GM06990 (cell line): ENCODE measurements around the gene ASPM.

Experiments
- DNase-seq: peaks from one replicate; pipeline ENCODE4 v3.0.0-alpha.2; 2011; ENCODE audit not compliant: insufficient read length; ENCODE audit errors: extremely low read depth
- H3K27me3 ChIP-seq: replicated peaks from 2 replicates; pipeline ENCODE4 v1.6.0; 2011; ENCODE audit warnings: low read length; ENCODE audit not compliant: control insufficient read depth, insufficient read depth
- H3K36me3 ChIP-seq: 2 replicates; pipeline ENCODE4 v1.5.1; 2011; ENCODE audit warnings: low read length; ENCODE audit not compliant: control insufficient read depth, insufficient read depth
- H3K4me3 ChIP-seq: replicated peaks from 2 replicates; pipeline ENCODE4 v1.5.1; 2011; ENCODE audit warnings: low read depth, mild to moderate bottlenecking, control low read depth, low read length
- TF ChIP-seq, protein P1 (sequence below): IDR thresholded peaks from 2 replicates; pipeline ENCODE4 v1.5.1; 2011; ENCODE audit warnings: low read length, control low read depth, mild to moderate bottlenecking, inconsistent platforms; ENCODE audit not compliant: insufficient read depth, poor library complexity, severe bottlenecking

The ASPM gene

GRCh38 chr1:197173571-197174507 lies 27.4 kb upstream of the ASPM start:
- TF ChIP-seq, protein P1, sequence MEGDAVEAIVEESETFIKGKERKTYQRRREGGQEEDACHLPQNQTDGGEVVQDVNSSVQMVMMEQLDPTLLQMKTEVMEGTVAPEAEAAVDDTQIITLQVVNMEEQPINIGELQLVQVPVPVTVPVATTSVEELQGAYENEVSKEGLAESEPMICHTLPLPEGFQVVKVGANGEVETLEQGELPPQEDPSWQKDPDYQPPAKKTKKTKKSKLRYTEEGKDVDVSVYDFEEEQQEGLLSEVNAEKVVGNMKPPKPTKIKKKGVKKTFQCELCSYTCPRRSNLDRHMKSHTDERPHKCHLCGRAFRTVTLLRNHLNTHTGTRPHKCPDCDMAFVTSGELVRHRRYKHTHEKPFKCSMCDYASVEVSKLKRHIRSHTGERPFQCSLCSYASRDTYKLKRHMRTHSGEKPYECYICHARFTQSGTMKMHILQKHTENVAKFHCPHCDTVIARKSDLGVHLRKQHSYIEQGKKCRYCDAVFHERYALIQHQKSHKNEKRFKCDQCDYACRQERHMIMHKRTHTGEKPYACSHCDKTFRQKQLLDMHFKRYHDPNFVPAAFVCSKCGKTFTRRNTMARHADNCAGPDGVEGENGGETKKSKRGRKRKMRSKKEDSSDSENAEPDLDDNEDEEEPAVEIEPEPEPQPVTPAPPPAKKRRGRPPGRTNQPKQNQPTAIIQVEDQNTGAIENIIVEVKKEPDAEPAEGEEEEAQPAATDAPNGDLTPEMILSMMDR = no peak
- DNase-seq = no peak
- Histone ChIP-seq H3K27me3 (no peaks in the 10 kb centered on the region), H3K36me3 (peaks cover 4% of the 10 kb centered on the region), H3K4me3 (no peak overlapping the region)

DNA sequence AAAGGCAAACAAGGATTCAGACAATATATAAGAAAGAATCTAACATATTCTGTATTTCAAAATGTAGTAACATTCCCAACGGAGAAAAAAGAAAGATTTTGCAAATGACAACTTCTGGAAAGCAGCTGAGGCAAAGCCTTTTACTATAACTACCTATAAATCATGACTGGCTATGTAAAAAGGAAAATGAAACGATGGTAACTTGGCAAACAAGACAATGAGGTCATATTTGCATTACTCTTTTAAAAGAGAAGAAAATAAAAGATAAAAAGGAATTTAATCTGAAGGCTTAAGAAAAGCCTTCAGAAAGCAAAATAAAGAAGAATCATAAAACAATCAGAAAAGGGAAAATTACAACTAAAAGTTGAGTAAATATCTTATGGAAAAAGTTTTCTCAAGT lies 25.1 kb upstream of the ASPM start:
- TF ChIP-seq, protein P1 = no peak
- DNase-seq = no peak
- Histone ChIP-seq H3K4me3 (no peak overlapping the region), H3K27me3 (no peaks in the 10 kb centered on the region), H3K36me3 (peaks cover 2% of the 10 kb centered on the region; the same call in 1 of the 2 replicates)

DNA sequence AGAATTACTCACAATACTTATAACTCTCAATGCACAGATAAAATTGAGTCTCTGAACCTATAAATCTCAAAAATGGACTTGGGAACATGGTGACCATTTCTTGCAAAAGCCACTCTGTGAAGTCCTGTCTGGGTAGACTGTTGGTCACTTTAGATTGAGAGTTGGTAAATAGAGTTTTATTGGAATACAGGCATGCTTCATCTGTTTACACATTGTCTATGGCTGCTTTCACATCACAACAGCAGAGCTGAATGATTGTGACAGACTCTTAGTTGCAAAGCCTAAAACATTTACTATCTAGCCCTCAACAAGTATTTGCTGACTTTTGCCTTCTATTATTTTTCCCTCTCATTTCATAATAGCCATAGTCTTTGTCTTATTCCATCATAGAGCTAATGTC lies 24.1 kb upstream of the ASPM start:
- TF ChIP-seq, protein P1 = no peak
- DNase-seq = no peak
- peaks cover 2% of the 10 kb centered on the region; the same call in 1 of the 2 replicates for H3K36me3 ChIP-seq
- no peak overlapping the region for H3K4me3 ChIP-seq
- H3K27me3 ChIP-seq = no peaks in the 10 kb centered on the region

GRCh38 chr1:197159461-197159860 lies 13.0 kb upstream of the ASPM start:
- Histone ChIP-seq H3K4me3 (no peak overlapping the region), H3K36me3 (no peaks in the 10 kb centered on the region), H3K27me3 (no peaks in the 10 kb centered on the region)
- no peak for DNase-seq
- TF ChIP-seq, protein P1 = no peak

GRCh38 chr1:197156692-197157091 lies 10.2 kb upstream of the ASPM start:
- TF ChIP-seq, protein P1 = no peak
- Histone ChIP-seq H3K36me3 (no peaks in the 10 kb centered on the region), H3K4me3 (no peak overlapping the region), H3K27me3 (no peaks in the 10 kb centered on the region)
- DNase-seq = no peak
